ENCODE data around the gene GPR160.

The GPR160 gene

GRCh38 chr3:170038434-170039110 is 777 bp downstream of the GPR160 start:
- Histone ChIP-seq H3K36me3 (ENCODE audit: control insufficient read depth, insufficient read depth, low read length) (no peaks in the 10 kb centered on the region), H3K27ac (peak overlapping the region; percentile 93), H3K9me3 (ENCODE audit: control insufficient read depth, low read length) (no peaks in the 10 kb centered on the region), H3K79me2 (peaks cover 6% of the 10 kb centered on the region), H3K9ac (peak overlapping the region; percentile 94), H3K4me2 (ENCODE audit: low read length) (peak overlapping the region; percentile 80), H3K27me3 (ENCODE audit: control insufficient read depth, insufficient read depth, low read length) (no peaks in the 10 kb centered on the region), H3K4me1 (peaks cover 13% of the 10 kb centered on the region), H2AFZ (peak overlapping the region; percentile 65), H3K4me3 (ENCODE audit: low read depth, low read length) (peak overlapping the region; percentile 91)
- peak; percentile 46 for TF ChIP-seq CTCF (IDR thresholded peaks at IDR 0.05)

GRCh38 chr3:170040418-170040817 is 2.6 kb downstream of the GPR160 start:
- H3K36me3 ChIP-seq (ENCODE audit: control insufficient read depth, insufficient read depth, low read length) = no peaks in the 10 kb centered on the region
- no peak overlapping the region for H2AFZ ChIP-seq
- no peak overlapping the region for H3K9ac ChIP-seq
- H3K4me3 ChIP-seq (ENCODE audit: low read depth, low read length) = peak overlapping the region; percentile 91
- peaks cover 25% of the 10 kb centered on the region for H3K4me1 ChIP-seq
- H3K4me2 ChIP-seq (ENCODE audit: low read length) = peak overlapping the region; percentile 80
- H3K79me2 ChIP-seq = peaks cover 21% of the 10 kb centered on the region
- H3K27ac ChIP-seq = peak overlapping the region; percentile 93
- TF ChIP-seq CTCF (IDR thresholded peaks at IDR 0.05) = no peak
- no peaks in the 10 kb centered on the region for H3K9me3 ChIP-seq (ENCODE audit: control insufficient read depth, low read length)
- H3K27me3 ChIP-seq (ENCODE audit: control insufficient read depth, insufficient read depth, low read length) = no peaks in the 10 kb centered on the region

DNA sequence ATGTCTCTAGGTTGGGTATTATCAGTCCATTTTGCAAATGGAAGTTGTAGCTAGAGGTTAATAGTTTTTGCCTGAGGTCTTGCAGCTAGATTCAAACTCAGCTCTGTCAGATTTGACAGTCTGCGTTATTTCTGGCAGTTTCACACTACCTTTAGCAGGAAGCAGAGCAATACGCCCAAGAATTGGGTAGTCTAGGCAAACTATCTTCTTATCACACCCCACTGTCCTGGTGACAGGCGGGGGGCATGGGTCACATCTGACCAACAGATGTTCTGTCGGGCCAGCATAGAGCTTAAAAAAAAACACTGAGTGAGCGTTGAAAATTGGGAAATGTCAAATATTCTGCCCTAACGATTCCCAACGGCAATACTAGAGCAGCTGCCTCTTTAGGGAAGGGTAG is 5.7 kb downstream of the GPR160 start:
- Histone ChIP-seq H3K9me3 (ENCODE audit: control insufficient read depth, low read length) (no peaks in the 10 kb centered on the region), H3K4me1 (peaks cover 39% of the 10 kb centered on the region), H3K4me3 (ENCODE audit: low read depth, low read length) (no peak overlapping the region), H3K79me2 (peaks cover 30% of the 10 kb centered on the region), H3K9ac (no peak overlapping the region), H3K27me3 (ENCODE audit: control insufficient read depth, insufficient read depth, low read length) (no peaks in the 10 kb centered on the region), H2AFZ (no peak overlapping the region), H3K4me2 (ENCODE audit: low read length) (no peak overlapping the region), H3K36me3 (ENCODE audit: control insufficient read depth, insufficient read depth, low read length) (no peaks in the 10 kb centered on the region), H3K27ac (peak overlapping the region; percentile 93)
- no peak for TF ChIP-seq CTCF (IDR thresholded peaks at IDR 0.05)

GRCh38 chr3:170044271-170044670 is 6.5 kb downstream of the GPR160 start:
- Histone ChIP-seq H3K27ac (peak overlapping the region; percentile 93), H3K9ac (no peak overlapping the region), H3K4me3 (ENCODE audit: low read depth, low read length) (no peak overlapping the region), H3K4me2 (ENCODE audit: low read length) (no peak overlapping the region), H3K9me3 (ENCODE audit: control insufficient read depth, low read length) (no peaks in the 10 kb centered on the region), H3K4me1 (peaks cover 43% of the 10 kb centered on the region), H3K27me3 (ENCODE audit: control insufficient read depth, insufficient read depth, low read length) (no peaks in the 10 kb centered on the region), H3K36me3 (ENCODE audit: control insufficient read depth, insufficient read depth, low read length) (no peaks in the 10 kb centered on the region), H3K79me2 (peaks cover 30% of the 10 kb centered on the region), H2AFZ (no peak overlapping the region)
- TF ChIP-seq CTCF (IDR thresholded peaks at IDR 0.05) = no peak

DNA sequence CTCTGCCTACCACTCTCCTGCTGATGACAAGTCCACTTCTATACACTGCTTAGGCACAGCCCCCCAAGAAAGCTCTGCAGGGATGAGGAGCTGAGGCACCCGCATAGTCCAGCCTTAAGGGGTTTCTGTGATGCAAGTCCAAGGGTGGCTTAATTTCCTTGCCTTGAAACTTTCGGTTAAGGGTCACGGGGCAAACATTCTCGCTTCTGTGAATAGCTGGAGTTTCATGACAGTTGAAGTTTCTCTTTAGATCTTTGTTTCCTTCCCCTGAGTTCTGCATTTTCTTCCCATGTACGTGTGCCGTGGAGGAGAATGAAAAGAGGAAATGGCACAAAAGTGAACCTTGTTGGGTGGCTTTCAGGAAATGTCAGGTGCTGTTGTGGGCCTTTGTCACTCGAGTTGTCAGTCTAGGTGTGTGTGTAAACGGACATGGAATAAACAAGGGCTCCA is 7.0 kb downstream of the GPR160 start:
- TF ChIP-seq CTCF (IDR thresholded peaks at IDR 0.05) = no peak
- H3K27me3 ChIP-seq (ENCODE audit: control insufficient read depth, insufficient read depth, low read length) = no peaks in the 10 kb centered on the region
- H3K9me3 ChIP-seq (ENCODE audit: control insufficient read depth, low read length) = no peaks in the 10 kb centered on the region
- no peak overlapping the region for H2AFZ ChIP-seq
- H3K4me1 ChIP-seq = peaks cover 49% of the 10 kb centered on the region
- H3K4me3 ChIP-seq (ENCODE audit: low read depth, low read length) = peak overlapping the region; percentile 17
- H3K9ac ChIP-seq = no peak overlapping the region
- no peaks in the 10 kb centered on the region for H3K36me3 ChIP-seq (ENCODE audit: control insufficient read depth, insufficient read depth, low read length)
- peak overlapping the region; percentile 93 for H3K27ac ChIP-seq
- H3K4me2 ChIP-seq (ENCODE audit: low read length) = peak overlapping the region; percentile 57
- H3K79me2 ChIP-seq = peaks cover 30% of the 10 kb centered on the region

Data from parathyroid adenoma (tissue), 2 donors.